Ovary (tissue), 9 donors: ENCODE measurements around the gene FITM1. TPM values are rescaled to one million over a fixed set of nuclear protein-coding genes. Genes with fewer than 3 reads are reported as not detected.

Experiments
- DNase-seq, 5 donors: peaks; one replicate each; pipeline ENCODE4 v3.0.0-alpha.2; 2019 to 2020
- H3K27ac ChIP-seq, 2 donors: fragments of 200-600 bp; one replicate each; pipeline versions ENCODE4 v1.5.1 to v1.8.0; 2019 to 2022
- H3K27me3 ChIP-seq: fragments of 200-600 bp; one replicate; pipeline ENCODE4 v1.8.0; 2022
- H3K36me3 ChIP-seq: fragments of 200-600 bp; sonication (generic); one replicate; pipeline ENCODE4 v1.5.1; 2019
- H3K4me1 ChIP-seq: one replicate; pipeline ENCODE4 v1.8.1; 2013; ENCODE audit warnings: mild to moderate bottlenecking, moderate library complexity; ENCODE audit not compliant: insufficient read depth
- H3K4me3 ChIP-seq: fragments of 200-600 bp; sonication (generic); one replicate; pipeline ENCODE4 v1.5.1; 2017
- H3K9me3 ChIP-seq, 2 donors: fragments of 200-600 bp in 1 of 2; sonication (generic) in 1 of 2; one replicate each; pipeline versions ENCODE4 v1.5.1 to v1.8.1; 2013 to 2019; ENCODE audit warnings: mild to moderate bottlenecking in 1 of 2, moderate library complexity in 1 of 2
- EP300 ChIP-seq: sonication (generic); formaldehyde crosslinking; IDR thresholded peaks from one replicate; pipeline ENCODE4 v1.6.1; 2017; ENCODE audit warnings: antibody characterized with exemption
- POLR2A ChIP-seq: fragments of 450-650 bp; IDR thresholded peaks from one replicate; pipeline ENCODE4 v1.6.1; 2017; ENCODE audit warnings: antibody characterized with exemption, mild to moderate bottlenecking, moderate library complexity
- WGBS, 3 donors: extraction: QIAGEN DNeasy Blood & Tissue Kit in 1 of 3; methylation state at CpG; one replicate each; pipeline versions ENCODE4 v1.1.5 to v1.1.7; 2013 to 2017; 5-methylcytosine and 5-hydroxymethylcytosine counted together
- intact Hi-C, 4 donors: fragments of 100-400 bp; cut with DNase I; formaldehyde crosslinking; loops; one replicate each; pipeline versions ENCODE4 v1.11.0 to v1.15.1; 2022 to 2023
- polyA plus RNA-seq, 2 donors: library from polyadenylated mRNA; stranded (reverse); fragments of 200-250 nt in 1 of 2; fragments of 350-450 nt in 1 of 2; fragmentation: Illumina TruSeq in 1 of 2; extraction: RNeasy Lipid Tissue Mini Kit (QIAGEN cat#74804) in 1 of 2; gene quantifications; one replicate each; pipeline ENCODE4 v1.2.3, GENCODE V29; 2013 to 2014
- total RNA-seq, 7 donors: library from RNA; depleted of rRNA in 2 of 7; stranded (reverse); fragments of >200 nt in 2 of 7; fragmentation: NEBNext Ultra II Directional in 3 of 7; extraction: Animal tissue kit (Norgen Biotek cat#: 25700) in 3 of 7; gene quantifications; one replicate each; pipeline versions ENCODE4 v1.1.0 to v1.2.4, GENCODE V29; 2016 to 2023
- TF ChIP-seq, protein P1 (sequence below), 3 donors: fragments of 450-650 bp in 2 of 3; fragments of 200-600 bp in 1 of 3; IDR thresholded peaks; one replicate each; pipeline versions ENCODE4 v1.5.1 to v1.8.0; 2016 to 2022; ENCODE audit warnings: antibody characterized with exemption in 3 of 3, mild to moderate bottlenecking in 1 of 3
- donor health status: DM: no; HTN: no; CAD: no; lungs with moderate emphysema.
- donor health status: DM: no; HTN: no; CAD: no.
- donor health status: Bipolar disorder and iron deficiency.
- donor health status: DM: yes; HTN: yes; CAD: no.
- donor health status: DM: no; HTN: no; CAD: no.
- donor health status: DM: yes; HTN: yes; CAD: no.

Gene FITM1
- total and polyA plus RNA-seq, 9 donors, result 0.57 to 1.2 (median 0.78) TPM; not detected in 3

DNA sequence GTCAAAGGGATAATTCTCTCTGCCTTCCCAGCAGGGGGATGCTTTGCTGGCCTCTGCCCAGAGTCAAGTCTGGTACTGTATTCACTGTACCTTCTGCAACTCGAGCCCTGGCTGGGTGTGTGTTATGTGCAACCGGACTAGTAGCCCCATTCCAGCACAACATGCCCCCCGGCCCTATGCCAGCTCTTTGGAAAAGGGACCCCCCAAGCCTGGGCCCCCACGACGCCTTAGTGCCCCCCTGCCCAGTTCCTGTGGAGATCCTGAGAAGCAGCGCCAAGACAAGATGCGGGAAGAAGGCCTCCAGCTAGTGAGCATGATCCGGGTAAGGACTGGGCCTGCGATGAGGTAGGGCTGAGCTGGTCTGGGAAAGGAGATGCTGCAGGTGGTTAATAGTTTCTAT, 20.1 kb downstream of the FITM1 start:
- Histone ChIP-seq H3K27ac (no peak overlapping the region), H3K4me1 (peaks cover 6% of the 10 kb centered on the region), H3K27me3 (no peaks in the 10 kb centered on the region), H3K4me3 (no peak overlapping the region), H3K9me3 (no peaks in the 10 kb centered on the region), H3K36me3 (no peaks in the 10 kb centered on the region)
- intact Hi-C loops, result no loop called here
- DNase-seq, result no peak
- TF ChIP-seq, protein P1, sequence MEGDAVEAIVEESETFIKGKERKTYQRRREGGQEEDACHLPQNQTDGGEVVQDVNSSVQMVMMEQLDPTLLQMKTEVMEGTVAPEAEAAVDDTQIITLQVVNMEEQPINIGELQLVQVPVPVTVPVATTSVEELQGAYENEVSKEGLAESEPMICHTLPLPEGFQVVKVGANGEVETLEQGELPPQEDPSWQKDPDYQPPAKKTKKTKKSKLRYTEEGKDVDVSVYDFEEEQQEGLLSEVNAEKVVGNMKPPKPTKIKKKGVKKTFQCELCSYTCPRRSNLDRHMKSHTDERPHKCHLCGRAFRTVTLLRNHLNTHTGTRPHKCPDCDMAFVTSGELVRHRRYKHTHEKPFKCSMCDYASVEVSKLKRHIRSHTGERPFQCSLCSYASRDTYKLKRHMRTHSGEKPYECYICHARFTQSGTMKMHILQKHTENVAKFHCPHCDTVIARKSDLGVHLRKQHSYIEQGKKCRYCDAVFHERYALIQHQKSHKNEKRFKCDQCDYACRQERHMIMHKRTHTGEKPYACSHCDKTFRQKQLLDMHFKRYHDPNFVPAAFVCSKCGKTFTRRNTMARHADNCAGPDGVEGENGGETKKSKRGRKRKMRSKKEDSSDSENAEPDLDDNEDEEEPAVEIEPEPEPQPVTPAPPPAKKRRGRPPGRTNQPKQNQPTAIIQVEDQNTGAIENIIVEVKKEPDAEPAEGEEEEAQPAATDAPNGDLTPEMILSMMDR (IDR thresholded peaks at IDR 0.05), result no peak
- TF ChIP-seq EP300 (no peak), POLR2A (no peak)
- 87 to 93% (median 88%) methylated on average over 9 of the region's 9 CpGs for WGBS, 3 donors

DNA sequence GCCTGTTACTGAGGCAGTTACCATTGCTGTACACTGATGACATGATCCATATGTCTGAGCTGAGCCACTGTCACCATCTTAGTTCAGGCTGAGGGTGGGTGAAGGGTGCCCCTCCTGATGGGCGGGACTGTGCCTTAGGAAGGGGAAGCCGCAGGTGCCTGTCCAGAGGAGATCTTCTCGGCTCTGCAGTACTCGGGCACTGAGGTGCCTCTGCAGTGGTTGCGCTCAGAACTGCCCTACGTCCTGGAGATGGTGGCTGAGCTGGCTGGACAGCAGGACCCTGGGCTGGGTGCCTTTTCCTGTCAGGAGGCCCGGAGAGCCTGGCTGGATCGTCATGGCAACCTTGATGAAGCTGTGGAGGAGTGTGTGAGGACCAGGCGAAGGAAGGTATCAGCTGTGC, 20.5 kb downstream of the FITM1 start:
- Histone ChIP-seq H3K9me3 (no peaks in the 10 kb centered on the region), H3K36me3 (no peaks in the 10 kb centered on the region), H3K27me3 (no peaks in the 10 kb centered on the region), H3K4me1 (peaks cover 2% of the 10 kb centered on the region), H3K4me3 (no peak overlapping the region), H3K27ac (no peak overlapping the region)
- no peak for DNase-seq
- intact Hi-C loops, result no loop called here
- TF ChIP-seq EP300, result no peak
- no peak for TF ChIP-seq POLR2A
- TF ChIP-seq, protein P1 (IDR thresholded peaks at IDR 0.05), result no peak
- 70 to 76% (median 75%) methylated on average over 9 of the region's 9 CpGs for WGBS, 3 donors

DNA sequence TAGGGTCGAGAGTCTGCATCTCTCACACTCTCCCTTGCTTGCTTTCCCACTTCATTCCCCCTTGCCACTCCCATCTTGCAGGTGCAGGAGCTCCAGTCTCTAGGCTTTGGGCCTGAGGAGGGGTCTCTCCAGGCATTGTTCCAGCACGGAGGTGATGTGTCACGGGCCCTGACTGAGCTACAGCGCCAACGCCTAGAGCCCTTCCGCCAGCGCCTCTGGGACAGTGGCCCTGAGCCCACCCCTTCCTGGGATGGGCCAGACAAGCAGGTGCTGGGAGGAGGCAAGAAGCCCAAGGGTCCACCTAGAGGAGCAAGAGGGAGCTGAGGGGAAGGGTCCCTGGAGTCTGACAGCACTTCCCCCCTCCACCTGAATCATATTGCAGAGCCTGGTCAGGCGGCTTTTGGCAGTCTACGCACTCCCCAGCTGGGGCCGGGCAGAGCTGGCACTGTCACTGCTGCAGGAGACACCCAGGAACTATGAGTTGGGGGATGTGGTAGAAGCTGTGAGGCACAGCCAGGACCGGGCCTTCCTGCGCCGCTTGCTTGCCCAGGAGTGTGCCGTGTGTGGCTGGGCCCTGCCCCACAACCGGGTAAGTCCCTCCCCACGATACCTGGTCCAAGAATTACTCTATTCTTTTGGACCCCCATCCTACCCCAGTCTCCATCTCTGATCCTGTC, 21.1 kb downstream of the FITM1 start:
- DNase-seq, result no peak
- Histone ChIP-seq H3K27ac (no peak overlapping the region), H3K4me3 (no peak overlapping the region), H3K27me3 (no peaks in the 10 kb centered on the region), H3K9me3 (no peaks in the 10 kb centered on the region), H3K36me3 (no peaks in the 10 kb centered on the region), H3K4me1 (peaks cover 2% of the 10 kb centered on the region)
- TF ChIP-seq POLR2A, result no peak
- TF ChIP-seq, protein P1 (IDR thresholded peaks at IDR 0.05), result no peak
- no peak for TF ChIP-seq EP300
- whole genome bisulfite sequencing, 3 donors, result 90 to 92% (median 90%) methylated on average over 16 of the region's 16 CpGs
- intact Hi-C loops, result no loop called here

DNA sequence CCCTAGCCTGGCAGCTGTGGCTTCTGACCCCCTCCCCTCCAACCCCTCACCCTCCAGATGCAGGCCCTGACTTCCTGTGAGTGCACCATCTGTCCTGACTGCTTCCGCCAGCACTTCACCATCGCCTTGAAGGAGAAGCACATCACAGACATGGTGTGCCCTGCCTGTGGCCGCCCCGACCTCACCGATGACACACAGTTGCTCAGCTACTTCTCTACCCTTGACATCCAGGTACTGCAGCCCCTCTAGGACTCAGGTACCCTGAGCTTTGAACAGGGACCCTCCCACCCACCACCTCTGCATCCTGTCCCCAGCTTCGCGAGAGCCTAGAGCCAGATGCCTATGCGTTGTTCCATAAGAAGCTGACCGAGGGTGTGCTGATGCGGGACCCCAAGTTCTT, 24.6 kb downstream of the FITM1 start:
- Histone ChIP-seq H3K27me3 (no peaks in the 10 kb centered on the region), H3K36me3 (no peaks in the 10 kb centered on the region)

More for the DNA sequence above, 24.6 kb downstream of the FITM1 start:
- H3K9me3 ChIP-seq, result no peaks in the 10 kb centered on the region
- WGBS, 3 donors, result 92 to 94% (median 93%) methylated on average over 10 of the region's 10 CpGs
- H3K4me3 ChIP-seq, result no peak overlapping the region
- intact Hi-C loops, result no loop called here
- no peak for TF ChIP-seq POLR2A
- TF ChIP-seq EP300, result no peak
- TF ChIP-seq, protein P1 (IDR thresholded peaks at IDR 0.05), result no peak
- H3K27ac ChIP-seq, result no peak overlapping the region
- no peaks in the 10 kb centered on the region for H3K4me1 ChIP-seq
- no peak for DNase-seq
